ENCODE measurements around the gene C5orf24. TPM values are rescaled to one million over a fixed set of nuclear protein-coding genes. Genes with fewer than 3 reads are reported as not detected.

Gene C5orf24
- total RNA-seq, 1 donor from 2014 or later: 42.8 TPM

Other genes starting within 250 kb of the C5orf24 start
- 31.0 TPM for gene SAR1B, start 213.1 kb upstream of the C5orf24 start, total RNA-seq
- gene SEC24A, start 197.2 kb upstream of the C5orf24 start, total RNA-seq: 24.8 TPM
- gene CAMLG, start 107.4 kb upstream of the C5orf24 start, total RNA-seq: 29.6 TPM
- gene DDX46, start 87.2 kb upstream of the C5orf24 start, total RNA-seq: 40.1 TPM
- 51.8 TPM for gene TXNDC15, start 28.4 kb downstream of the C5orf24 start, total RNA-seq
- gene PCBD2, start 59.2 kb downstream of the C5orf24 start, total RNA-seq: 5.7 TPM
- not detected for gene CATSPER3, start 121.9 kb downstream of the C5orf24 start, total RNA-seq
- 1.1 TPM for gene PITX1, start 188.3 kb downstream of the C5orf24 start, total RNA-seq

All from skin of body (tissue), 1 donor.